ENCODE results near the gene ASB1.

The ASB1 gene

DNA sequence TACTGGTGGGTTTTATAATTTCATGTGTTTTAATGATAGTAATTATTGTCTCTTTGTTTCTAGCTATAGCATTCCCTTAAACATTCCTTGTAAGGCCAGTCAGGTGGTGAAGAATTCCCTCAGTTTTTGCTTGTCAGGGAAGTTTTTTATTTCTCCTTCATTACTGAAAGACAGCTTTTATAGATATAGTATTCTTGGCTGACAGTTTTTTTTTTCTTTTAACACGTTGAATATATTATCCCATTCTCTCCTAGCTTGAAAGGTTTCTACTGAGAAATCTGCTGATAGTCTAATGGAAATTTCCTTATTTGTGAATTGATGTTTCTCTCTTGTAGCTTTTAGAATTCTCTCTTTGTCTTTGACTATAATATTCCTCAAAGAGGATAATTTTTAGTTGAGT is 46.8 kb downstream of the ASB1 start:
- DNase-seq: no peak

DNA sequence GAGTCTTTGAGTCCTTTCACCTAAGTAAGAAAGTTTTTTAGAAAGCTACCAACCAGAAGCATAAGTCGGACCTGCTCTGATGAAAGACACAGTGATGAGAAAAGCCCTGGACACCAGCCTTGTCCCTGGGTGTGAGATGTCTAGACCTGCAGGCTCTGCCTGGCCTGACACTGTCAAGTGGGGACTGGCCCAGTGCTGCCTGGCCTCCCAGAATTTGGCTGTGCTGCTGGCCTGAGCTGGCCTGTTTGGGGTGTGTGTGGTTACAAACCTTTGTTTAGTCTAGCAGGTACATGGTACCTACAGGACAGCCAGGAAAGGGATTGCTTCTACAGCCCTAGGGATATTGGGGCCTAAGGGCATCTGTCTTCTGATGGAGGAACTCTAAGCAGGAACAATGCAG is 48.3 kb downstream of the ASB1 start:
- DNase-seq: no peak

DNA sequence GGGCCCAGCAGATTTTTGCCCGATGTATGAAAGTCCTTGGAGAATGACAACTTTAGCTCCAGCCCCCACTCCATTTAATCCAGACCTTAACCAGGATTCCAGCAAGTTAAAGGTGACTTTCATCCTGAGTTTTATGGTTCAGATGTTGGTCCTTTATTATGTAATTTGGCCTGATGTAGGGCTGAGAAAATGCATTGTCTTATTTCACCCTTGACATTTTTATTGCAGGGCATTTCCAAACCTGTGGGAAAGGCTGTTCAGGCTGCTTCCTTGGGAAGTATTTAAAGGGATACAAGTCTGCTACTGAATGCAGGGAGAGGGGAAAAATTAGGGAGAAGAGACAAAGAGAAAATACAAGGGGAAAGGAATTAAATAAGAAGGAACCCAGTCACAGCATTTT is 48.8 kb downstream of the ASB1 start:
- no peak for DNase-seq

DNA sequence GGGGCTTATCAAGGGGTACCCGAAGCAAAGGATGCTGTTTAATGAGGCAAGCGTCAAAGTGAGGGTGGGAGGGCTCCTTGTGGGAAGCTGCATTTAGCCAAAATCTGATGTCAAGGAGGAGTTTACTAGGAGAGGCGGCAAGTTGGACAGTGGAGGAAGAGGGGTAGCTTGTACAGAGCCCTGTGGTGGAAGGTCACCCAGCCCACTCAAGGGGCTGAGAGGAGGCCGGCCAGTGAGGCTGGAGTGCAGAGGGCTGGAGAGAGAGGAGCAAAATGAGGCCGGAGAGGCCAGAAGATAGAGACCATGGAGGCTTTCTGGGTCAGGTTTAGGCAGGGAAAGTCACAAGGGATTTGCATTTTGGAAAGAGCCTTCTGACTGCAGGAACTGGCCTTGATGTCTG is 49.5 kb downstream of the ASB1 start:
- DNase-seq: no peak

DNA sequence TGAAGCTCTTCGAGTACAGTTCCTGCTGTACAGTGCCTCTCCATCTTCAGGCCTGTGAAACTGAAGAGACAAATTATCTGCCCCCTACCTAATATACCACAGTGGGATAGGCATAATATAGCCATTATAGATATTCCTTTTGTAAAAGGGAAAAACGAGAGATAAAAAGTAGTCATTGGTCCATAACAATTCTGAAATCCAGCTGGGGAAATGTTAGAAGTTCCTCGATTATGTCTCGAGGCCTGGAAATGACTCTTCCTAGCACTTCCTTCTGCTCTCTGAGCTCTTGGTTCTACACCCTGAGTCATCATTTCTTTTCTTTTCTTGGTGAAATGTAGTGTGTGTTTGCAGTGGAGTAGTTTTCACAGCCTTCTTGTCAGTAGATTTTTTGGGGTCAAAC is 51.5 kb downstream of the ASB1 start:
- DNase-seq: no peak

DNA sequence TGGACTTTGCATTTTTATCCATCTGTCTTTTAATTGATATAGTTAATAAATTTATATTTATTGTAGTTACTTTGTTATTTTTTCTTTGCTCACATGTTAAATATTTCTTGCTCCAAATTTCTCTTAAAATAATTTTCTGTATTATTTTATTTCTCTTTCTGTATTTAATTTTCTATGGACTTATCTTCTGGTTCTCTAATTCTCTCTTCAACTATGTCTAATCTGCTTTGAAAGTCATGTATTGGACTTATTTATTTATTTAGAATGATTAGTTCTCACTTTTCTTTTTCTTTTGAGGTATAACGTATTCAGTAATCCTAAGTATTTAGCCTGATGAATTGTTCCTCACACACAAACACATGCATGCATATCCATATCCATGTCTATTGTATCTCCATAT is 53.1 kb downstream of the ASB1 start:
- no peak for DNase-seq

DNA sequence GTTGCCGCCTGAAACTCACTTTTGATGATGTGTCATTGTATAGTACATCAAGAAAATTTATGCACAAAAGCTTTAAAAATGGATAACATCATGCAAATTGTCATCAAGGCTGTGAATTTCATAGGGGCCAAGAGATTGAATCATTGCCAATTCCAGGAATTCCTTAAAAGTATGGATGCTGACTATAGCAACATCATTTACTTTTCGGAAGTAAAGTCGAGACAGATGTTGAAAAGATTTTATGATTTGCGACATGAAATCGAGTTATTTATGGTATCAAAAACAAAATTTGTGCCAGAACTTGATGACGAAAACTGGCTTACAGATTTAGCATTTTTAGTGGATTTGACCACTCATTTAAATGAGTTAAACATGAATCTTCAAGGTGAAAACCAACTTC is 56.3 kb downstream of the ASB1 start:
- DNase-seq: no peak

DNA sequence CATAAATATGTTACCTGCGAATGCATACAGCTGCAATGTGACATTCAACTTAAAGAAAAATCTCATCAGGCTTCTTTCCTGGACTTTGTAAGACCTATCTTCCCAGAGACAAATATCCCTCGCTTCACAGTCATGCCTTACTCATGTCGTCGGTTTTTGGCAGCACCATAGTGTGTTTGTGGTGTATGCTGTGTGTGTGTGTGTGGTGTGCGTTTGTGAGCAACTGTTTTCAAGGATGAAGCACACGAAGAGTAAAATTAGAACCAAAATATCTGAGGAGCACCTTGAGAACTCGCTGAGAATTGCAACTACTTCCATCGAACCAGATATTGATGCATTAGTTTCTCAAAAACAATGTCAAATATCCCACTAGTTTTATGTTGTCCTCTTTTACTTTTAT is 56.9 kb downstream of the ASB1 start:
- DNase-seq: no peak

DNA sequence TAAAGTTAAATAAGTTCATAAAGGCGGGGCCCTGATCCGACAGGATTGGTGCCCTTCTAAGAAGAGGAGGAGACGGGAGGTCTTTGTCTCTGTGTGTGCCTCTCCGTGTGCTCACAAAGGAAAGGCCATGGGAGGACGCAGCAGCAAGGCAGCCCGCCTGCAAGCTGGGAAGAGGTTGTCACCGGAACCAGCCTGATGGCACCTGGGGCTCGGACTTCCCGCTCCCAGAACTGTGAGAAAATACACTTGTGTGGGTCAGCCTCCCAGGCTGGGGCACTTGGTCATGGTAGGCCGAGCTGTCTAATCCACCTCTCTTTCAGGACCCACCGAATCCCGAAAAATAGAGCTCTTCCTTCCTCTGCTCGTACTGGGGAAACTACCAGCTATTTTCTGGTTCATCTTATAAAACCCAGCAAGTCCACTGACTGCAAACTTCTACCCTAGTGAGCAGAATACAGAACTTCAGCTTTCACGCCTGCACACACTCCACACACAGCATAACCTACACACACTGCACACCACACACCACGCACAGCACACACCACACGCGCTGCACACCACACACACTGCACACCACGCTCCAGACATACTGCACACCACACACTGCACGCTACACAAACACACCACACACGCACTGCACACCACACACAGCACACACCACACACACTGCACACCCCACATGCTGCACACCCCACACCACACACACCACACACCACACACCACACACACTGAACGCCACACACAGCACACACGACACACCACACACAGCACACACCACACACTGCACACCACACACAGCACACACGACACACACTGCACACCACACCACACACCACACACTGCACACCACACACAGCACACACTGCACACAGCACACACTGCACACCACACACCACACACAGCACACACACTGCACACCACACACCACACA is 58.1 kb downstream of the ASB1 start:
- no peak for DNase-seq

DNA sequence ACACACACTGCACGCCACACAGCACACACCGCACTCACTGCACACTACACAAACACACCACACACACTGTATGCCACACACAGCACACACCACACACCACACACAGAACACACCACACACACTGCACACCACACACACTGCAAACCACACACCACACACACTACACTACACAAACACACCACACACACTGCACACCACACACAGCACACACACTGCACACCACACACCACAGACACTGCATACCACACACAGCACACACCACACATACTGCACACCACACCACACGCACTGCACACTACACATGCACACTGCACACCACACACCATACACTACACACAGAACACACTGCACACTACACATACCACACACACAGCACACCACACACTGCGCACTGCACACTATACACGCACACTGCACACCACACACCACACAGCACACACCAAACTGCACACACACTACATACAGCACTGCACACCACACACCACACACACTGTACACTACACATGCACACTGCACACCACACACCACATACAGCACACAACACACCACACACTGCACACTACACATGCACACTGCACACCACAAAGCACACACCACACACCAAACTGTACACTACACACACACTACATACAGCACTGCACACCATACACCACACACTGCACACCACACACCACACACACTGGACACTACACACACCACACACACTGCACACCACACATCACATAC is 59.6 kb downstream of the ASB1 start:
- DNase-seq: no peak

DNA sequence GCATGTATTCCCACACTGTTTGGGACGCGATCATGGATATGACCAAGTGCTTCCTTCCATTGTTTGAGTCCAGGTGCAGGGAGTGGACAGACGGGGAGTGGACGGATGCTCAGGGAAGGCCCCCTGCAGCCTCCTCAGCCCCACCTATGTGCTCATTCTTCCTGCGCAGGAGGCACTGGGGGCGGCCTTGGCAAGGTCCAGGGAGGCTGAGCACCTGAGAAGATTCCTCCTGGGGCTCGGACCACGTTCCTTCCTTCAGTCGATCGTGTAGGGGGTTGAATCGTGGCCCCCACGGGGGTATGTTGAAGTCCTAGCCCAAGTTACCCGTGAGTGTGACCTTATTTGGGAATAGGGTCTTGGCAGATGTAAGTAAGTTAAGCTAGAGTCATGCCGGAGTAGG is 60.4 kb downstream of the ASB1 start:
- no peak for DNase-seq

DNA sequence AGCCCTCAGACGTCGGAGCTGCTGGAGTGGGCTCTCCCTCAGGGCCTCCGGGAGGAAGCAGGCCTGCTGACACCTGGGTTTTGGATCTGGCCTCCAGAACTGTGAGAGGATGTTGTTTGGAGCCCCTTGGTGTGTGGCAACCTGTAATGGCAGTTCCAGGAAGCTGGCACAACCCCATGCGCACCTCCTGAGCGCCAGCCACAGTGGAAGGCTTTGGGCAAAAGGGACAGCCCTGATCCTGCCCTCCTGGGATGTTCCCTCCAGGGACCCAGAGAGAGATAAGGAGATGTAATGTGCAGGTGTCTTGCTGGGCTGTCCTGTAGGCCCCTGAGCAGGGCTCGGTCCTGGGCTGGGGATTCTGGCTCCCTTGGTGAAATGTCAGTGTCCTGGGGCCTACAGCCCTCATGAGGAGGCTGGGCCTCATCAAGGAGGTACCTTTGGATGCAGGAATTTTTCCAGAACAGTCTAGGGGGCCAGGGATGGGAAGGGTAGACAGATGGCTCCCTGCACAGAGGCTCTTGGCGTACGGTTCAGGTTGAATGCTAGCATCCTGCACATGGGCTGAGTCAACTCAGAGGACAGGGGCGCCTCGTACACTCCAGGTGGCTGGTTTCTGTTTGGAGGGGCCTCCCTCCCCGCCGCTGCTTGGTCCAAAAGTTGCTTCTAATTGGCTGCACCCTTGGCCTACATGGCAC is 61.1 kb downstream of the ASB1 start:
- no peak for DNase-seq

DNA sequence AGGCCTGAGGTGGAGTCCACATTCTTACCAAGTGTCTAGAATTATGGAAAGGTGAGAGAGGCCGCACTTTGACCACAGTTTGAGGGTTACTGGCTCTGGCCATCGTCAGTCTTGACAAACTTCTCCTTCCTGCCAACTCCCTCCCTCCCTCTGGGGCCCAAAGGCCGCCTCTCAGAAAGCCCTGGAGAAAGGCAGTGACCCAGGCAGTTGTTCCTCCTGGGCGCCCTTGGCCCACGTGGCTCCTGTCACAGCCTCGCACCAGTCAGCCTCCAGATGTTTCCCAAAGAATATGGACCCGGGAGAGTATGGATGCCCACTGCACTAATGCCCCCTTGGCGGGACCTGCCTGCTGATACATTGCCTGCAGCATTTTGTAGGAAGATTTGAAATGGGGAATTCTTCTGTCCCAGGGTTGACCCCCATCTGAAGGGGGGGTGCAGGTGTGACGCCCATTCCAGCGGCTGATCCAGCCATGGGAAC is 61.7 kb downstream of the ASB1 start:
- DNase-seq: no peak

DNA sequence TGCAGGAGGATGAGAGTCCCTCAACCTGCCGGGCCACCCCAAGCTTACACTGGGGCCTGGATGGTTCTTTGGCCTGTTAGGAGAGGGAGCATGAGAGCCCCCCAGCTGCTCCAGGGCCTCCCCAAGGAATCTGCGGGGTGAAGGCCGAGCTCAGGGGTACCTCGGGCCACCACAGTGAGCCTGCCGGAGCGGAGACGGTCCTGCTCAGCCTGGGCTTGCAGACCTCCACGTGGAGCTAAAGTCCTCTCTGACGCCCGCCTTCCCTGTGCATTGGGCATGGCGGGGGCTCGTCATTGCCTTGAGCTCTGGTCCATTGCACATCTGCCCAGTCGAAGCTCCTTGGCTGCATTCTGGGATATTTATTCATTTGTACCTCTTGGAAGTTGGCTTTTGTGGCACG is 62.7 kb downstream of the ASB1 start:
- DNase-seq: no peak

DNA sequence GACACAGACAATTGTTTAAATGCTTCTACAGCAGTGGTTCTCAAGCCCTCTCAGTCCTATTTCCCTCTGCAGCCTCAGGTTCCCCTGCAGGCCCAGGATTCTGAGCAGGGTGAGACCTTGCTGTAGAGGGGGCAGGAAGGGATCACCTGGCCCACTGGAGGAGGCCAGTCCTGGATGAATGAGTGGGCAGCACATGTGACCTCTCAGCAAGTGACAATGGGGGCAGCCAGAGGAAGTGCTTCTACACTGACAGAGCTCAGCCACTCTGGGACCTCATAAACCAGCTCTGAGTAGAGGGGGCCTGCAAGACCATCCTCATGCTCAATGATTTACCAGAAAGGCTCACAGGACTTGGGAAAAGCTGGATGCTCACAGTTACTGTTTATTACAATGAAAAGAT is 63.2 kb downstream of the ASB1 start:
- DNase-seq: no peak

DNA sequence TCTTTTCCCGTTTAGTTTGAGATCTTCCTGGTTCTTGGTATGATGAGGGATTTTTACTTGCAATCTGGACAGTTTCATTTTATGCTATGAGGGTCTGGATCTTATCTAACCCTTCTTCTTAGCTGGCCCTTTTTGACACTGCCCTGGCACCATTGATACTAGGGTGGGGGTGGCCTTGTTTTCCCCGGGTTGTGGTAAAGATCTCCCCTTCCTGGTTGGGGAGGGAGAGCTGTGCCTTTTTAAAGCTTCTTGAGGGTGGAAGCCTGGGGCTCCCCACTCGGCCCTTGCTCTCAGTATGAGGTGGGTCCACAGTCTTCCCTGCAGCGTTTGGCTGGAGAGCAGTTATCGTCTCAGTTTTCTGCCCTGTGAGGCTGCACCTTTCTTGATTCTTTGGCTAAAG is 66.1 kb downstream of the ASB1 start:
- DNase-seq: no peak

DNA sequence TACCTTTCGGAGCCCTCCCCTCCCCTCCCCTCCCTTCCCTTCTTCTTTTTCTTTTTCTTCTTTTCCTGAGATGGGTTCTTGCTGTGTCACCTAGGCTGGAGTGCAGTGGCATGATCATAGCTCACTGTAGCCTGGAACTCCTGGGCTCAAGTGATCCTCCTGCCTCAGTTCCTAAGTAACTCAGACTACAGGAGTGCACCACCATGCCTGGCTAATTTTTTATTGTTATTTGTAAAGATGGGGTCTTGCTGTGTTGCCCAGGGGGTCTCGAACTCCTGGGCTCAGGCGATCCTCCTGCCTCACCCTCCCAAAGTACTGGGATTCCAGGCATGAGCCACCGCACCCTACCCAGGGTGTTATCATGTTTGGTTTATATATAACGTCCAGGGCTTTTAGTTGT is 66.7 kb downstream of the ASB1 start:
- DNase-seq: no peak

DNA sequence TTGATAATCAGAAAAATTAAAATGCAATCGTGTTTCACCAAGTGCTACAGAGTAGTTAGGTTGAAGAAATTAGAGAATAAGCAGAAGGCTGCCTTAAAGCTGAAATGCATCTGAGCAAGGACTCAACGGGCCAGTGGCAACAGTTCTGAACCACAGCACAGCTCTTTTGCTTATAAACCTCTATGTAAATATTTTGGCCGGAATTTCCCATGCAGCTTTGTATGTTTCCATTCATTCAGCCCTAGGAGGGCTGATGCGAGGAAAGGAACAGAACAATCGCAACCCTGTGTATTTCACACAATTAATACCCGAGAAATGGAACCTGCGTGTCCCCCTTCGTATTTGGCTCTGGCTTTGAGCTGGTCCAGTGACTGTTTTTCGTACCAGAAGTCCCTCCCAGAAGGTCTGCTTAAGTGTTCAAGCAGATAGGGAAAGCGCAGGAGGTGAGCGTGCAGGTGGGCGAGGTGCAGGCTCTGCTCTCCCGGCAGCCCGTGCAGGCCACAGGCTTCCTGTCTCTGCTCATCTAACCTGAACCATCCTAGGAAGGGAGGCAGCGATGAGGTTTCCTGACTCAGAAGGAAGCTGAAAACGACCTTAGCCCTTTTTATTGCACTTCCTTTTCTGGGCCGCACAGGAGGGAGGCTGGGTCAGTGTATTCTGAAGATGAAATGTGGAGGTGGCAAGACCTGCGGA is 67.3 kb downstream of the ASB1 start:
- DNase-seq: no peak

DNA sequence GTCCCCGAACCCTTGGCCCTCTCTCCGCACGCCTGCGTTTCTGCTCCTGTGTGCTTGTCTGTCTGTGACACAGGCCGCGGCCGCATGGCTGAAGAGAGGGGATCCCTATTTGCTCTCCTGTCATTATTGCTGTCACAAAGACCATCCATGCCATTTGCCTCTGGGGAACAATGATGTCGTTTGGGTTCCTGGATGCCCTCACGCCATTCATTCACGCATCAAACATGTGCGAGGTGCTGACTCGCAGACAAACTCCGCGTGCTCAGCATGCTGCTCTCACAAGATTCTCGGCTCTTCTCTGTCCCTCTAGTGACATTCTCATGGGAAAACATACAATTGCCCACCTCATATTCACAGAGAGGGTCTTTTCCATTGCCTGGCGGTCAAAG is 67.8 kb downstream of the ASB1 start:
- DNase-seq: no peak

DNA sequence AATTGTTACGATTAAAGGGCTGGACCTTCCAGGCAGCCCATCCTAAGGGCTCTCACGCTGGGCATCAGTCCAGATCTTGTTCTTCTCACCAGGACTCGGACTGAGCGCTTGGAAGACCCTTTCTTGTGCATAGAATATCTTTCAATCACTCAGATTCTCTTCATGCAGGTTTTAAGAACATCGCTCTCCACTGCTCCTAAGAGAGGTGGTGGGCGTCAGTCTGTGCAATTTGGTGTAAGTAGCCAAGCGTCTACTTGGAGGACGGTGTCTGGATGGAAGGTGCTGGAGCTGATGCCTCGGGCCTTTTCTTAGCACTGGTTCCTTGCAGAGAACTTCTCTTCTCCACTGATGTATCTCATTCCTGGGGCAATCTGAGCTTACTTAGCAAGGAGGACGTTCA is 68.7 kb downstream of the ASB1 start:
- DNase-seq: no peak

DNA sequence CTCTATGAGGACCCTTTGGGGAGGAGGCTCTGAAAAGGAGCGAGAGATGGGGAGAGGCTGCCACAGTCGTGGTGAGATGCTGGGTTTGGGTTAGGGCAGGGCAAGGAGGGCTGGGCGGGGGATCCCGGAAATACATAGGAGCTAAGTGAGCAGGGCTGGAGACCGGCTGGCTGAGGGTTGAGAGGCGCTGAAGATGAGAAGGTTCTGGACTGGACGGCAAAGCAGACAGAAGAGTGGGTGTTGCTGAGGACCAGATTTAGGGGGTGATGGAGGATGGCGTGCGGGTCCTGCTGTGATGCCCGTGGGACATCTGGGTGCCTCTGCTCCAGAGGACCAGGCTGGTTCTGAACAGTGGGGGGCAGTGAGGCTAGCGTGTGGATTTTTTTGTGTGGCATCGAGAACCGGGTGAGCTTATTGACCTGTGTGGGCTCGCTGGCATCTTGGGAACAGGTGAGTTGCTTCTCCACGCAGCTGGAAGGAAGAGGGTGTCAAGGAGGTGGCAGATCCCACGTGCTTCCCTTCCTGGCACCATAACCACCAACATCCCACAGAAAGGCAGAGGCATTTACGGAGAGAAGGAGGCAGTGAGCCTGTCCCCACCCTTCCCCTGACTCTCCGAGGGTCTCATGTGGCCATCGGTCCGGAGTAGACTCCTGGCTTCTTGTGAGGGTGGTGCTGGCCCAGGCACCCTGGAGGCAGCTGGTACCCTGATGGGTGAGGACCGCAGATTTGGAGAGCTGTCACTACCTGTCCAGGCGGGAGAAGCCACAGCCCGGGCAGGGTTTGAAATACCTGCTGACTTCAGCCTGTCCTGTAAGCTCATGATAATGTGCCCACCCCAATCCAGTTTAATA is 70.3 kb downstream of the ASB1 start:
- DNase-seq: no peak

DNA sequence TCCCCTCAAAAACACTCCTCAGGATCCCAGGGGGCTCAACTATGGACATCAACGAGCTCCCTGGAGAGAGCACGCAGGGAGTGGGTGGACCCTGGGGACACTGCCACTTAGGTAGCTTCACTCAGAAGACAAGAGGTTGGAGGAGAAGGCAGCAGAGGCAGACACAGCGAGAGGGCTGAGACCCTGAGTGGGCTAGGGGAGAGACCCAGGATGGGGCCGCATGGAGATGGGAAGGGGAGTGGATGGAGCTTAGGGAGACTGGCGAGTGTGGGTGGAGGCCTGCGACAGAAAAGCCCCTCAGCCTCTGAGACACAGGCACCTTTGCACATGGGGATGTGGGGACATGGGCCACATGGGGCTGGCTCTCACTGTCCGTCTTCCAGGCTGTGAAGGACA is 70.9 kb downstream of the ASB1 start:
- no peak for DNase-seq

All from kidney glomerular epithelial cell (primary cell).